ENCODE results near the gene STX1B. TPM values are rescaled to one million over a fixed set of nuclear protein-coding genes. Genes with fewer than 3 reads are reported as not detected.

STX1B gene
- 0.40 and 0.58 TPM in 2 replicates for total RNA-seq

GRCh38 chr16:31010585-31011325 is at the start of gene STX1B:
Gene STX1B (minus strand): TSS chr16:31010638. CDS start chr16:31010396, 242 bp downstream.
- H3K4me3 ChIP-seq (ENCODE audit: low read depth, low read length): peak within 1 kb of the TSS; percentile 7
- DNase-seq (ENCODE audit: low read depth): no peak
- TF ChIP-seq, protein P1, sequence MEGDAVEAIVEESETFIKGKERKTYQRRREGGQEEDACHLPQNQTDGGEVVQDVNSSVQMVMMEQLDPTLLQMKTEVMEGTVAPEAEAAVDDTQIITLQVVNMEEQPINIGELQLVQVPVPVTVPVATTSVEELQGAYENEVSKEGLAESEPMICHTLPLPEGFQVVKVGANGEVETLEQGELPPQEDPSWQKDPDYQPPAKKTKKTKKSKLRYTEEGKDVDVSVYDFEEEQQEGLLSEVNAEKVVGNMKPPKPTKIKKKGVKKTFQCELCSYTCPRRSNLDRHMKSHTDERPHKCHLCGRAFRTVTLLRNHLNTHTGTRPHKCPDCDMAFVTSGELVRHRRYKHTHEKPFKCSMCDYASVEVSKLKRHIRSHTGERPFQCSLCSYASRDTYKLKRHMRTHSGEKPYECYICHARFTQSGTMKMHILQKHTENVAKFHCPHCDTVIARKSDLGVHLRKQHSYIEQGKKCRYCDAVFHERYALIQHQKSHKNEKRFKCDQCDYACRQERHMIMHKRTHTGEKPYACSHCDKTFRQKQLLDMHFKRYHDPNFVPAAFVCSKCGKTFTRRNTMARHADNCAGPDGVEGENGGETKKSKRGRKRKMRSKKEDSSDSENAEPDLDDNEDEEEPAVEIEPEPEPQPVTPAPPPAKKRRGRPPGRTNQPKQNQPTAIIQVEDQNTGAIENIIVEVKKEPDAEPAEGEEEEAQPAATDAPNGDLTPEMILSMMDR (conservative IDR thresholded peaks at IDR 0.05; ENCODE audit: low read depth, low read length): no peak

GRCh38 chr16:31055613-31056012 is 45.2 kb upstream of the STX1B start:
- TF ChIP-seq, protein P1 (conservative IDR thresholded peaks at IDR 0.05; ENCODE audit: low read depth, low read length): no peak
- H3K4me3 ChIP-seq (ENCODE audit: low read depth, low read length): no peak overlapping the region
- no peak for DNase-seq (ENCODE audit: low read depth)

DNA sequence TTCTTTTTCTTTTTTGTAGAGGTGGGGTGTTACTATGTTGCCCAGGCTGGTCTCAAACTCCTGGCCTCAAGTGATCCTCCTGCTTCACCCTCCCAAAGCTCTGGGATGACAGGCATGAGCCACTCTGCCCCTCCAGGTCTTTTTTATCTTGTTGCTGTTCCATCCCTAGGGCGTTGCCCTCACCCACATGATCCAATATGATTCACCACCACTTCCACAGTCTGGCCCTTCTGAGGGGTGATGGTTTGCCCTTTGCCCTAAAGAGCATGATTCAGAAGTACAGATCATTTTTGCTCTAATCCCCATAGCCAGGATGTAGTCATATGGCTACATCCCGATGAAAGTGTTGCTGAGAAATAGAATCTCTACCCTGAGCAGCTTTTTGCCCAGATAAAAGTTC is 41.7 kb upstream of the STX1B start:
- no peak overlapping the region for H3K4me3 ChIP-seq (ENCODE audit: low read depth, low read length)
- peak; percentile 84 for DNase-seq (ENCODE audit: low read depth)
- TF ChIP-seq, protein P1 (conservative IDR thresholded peaks at IDR 0.05; ENCODE audit: low read depth, low read length): no peak

DNA sequence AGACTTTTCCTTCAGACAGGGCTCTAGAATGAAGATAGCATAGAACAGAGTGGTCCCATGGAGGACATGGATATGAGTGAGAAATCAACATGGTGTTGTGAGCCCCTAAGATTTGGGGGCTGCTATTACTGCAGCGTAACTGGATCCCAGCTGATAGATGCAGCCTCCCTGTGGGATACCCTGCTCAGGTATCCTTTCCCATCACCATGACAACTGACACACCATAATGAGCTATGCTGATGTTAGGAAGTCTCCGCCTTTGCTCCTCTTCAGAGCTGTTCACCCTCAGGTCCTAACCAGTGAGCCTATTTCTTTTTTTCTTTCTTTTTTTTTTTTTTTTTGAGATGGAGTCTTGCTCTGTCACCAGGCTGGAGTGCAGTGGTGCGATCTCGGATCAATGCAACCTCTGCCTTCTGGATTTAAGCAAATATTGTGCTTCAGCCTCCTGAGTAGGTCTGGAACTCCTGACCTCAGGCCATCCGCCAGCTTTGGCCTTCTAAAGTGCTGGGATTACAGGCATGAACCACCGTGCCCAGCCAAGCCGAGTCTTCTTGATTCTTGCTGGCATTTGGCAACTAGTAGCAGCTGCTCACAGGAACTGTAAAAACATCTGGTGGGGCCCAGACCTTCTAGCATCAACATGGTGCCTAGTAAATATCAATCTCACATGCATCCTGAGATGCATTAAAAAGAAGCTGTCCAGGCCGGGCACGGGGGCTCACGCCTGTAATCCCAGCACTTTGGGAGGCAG is 40.0 kb upstream of the STX1B start:
- TF ChIP-seq, protein P1 (conservative IDR thresholded peaks at IDR 0.05; ENCODE audit: low read depth, low read length): no peak
- H3K4me3 ChIP-seq (ENCODE audit: low read depth, low read length): no peak overlapping the region
- DNase-seq (ENCODE audit: low read depth): no peak

DNA sequence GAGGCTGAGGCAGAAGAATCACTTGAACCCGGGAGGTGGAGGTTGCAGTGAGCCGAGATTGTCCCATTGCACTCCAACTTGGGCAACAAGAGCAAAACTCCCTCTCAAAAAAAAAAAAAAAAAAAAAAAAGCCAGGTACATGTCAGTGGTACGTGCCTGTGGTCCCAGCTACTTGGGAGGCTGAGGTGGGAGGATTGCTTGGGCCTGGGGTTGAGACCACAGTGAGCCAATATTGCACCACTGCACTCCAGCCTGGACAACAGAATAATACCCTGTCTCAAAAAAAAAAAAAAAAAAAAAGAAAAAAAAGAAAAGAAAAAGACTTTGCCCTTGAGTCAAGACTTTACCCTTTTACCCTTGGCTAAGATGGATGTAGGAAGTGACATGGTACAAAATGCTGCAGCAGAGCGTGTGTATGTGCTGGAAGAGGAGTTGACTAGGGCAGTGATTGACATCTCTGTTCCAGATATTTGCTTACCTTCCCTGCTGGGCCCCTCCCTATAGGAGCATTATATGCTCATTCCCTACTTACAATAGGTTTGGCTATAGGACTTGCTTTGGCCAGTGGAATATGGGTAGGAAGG is 33.6 kb upstream of the STX1B start:
- no peak overlapping the region for H3K4me3 ChIP-seq (ENCODE audit: low read depth, low read length)
- TF ChIP-seq, protein P1 (conservative IDR thresholded peaks at IDR 0.05; ENCODE audit: low read depth, low read length): no peak
- no peak for DNase-seq (ENCODE audit: low read depth)

DNA sequence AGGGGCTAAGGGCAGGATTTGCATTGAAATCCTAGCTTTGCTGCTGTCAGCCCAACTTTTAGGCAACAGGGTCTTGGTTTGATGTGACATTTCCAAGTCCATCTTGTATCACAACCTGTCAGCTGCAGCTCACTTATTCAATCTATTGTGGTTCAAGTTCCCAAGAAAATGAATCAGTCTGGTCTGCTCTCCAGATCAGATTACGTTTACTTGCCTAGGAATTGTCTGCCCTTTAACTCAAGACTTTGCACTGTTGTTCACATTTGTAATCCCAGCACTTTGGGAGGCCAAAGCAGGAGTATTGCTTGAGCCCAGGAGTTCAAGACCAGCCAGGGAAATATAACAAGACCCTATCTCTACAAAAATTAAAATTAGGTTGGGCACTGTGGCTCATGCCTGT is 32.9 kb upstream of the STX1B start:
- no peak overlapping the region for H3K4me3 ChIP-seq (ENCODE audit: low read depth, low read length)
- DNase-seq (ENCODE audit: low read depth): no peak
- TF ChIP-seq, protein P1 (conservative IDR thresholded peaks at IDR 0.05; ENCODE audit: low read depth, low read length): no peak

Data from epithelial cell of proximal tubule (primary cell).